Measurements from ENCODE around the gene POLR1F. TPM values are rescaled to one million over a fixed set of nuclear protein-coding genes. Genes with fewer than 3 reads are reported as not detected.

POLR1F gene
- total RNA-seq, 5 donors from 2014 or later (not counting 1 experiment from before 2014, with no cell fraction given), result 11.9 to 22.1 (median 12.5) TPM

- H3K27me3 Mint-ChIP-seq, result peaks cover 0 to 3% of the 10 kb centered on the region in 2 donors
- Histone ChIP-seq H3K27ac (ENCODE audit: low read length) (no peak overlapping the region), H3K27me3 (replicated peaks in 1 of 2; ENCODE audit: control insufficient read depth in 2 of 2, extremely low read depth in 1 of 2, insufficient read depth in 2 of 2, low read length in 1 of 2) (no peaks in the 10 kb centered on the region), H3K4me1 (ENCODE audit: control insufficient read depth in 1 of 2, extremely low read depth in 1 of 2, insufficient read depth in 2 of 2, low read length in 2 of 2) (no peaks in the 10 kb centered on the region), H3K4me3 (ENCODE audit: control insufficient read depth in 1 of 2, extremely low read depth in 1 of 2, low read length in 1 of 2) (no peak overlapping the region), H3K9me3 (no peaks in the 10 kb centered on the region), H3K36me3 (ENCODE audit: control insufficient read depth in 2 of 2, extremely low read depth in 1 of 2, insufficient read depth in 1 of 2, low read length in 1 of 2) (no peaks in the 10 kb centered on the region)
- H3K4me1 Mint-ChIP-seq, result no peaks in the 10 kb centered on the region
- DNase-seq (no peak), ATAC-seq (replicated peaks in 1 of 4) (no peak)
- no peaks in the 10 kb centered on the region for H3K36me3 Mint-ChIP-seq
- ChIA-PET CTCF (no interaction called here), POLR2A (no interaction called here)
- no peak overlapping the region for H3K27ac Mint-ChIP-seq
- WGBS (ENCODE audit: insufficient coverage), result no CpG with 5 or more reads among the region's 1 CpG
- no peak overlapping the region for H3K4me3 Mint-ChIP-seq
- no peaks in the 10 kb centered on the region for H3K9me3 Mint-ChIP-seq
Observed at GRCh38 chr7:19670806-19671205, 38.0 kb downstream of the POLR1F start.

GRCh38 chr7:19665399-19666008, 43.3 kb downstream of the POLR1F start:
- H3K4me1 ChIP-seq (ENCODE audit: control insufficient read depth in 1 of 2, extremely low read depth in 1 of 2, insufficient read depth in 2 of 2, low read length in 2 of 2), result peaks cover 0 to 3% of the 10 kb centered on the region in 2 experiments
- Mint-ChIP-seq H3K27me3 (peaks cover 0 to 3% of the 10 kb centered on the region in 2 donors), H3K9me3 (no peaks in the 10 kb centered on the region), H3K4me1 (peaks cover 15 to 19% (median 19%) of the 10 kb centered on the region in 3 donors), H3K36me3 (no peaks in the 10 kb centered on the region), H3K4me3 (no peak overlapping the region), H3K27ac (no peak overlapping the region)
- ATAC-seq (replicated peaks in 1 of 4) (no peak), DNase-seq (peak in 1 of 35 experiments; percentile 32)
- ChIA-PET POLR2A (interaction anchor here in 1 of 2 donors (0.6 kb wide), 1 partner anchor 44 kb away, joined by 3 read pairs; no protein-coding TSS in a partner anchor), CTCF (interaction anchor here in 1 of 2 donors (0.6 to 1.2 kb wide), 2 partner anchors 1329 to 1984 kb away, joined by 3 read pairs; no protein-coding TSS in a partner anchor)
- no peaks in the 10 kb centered on the region for H3K36me3 ChIP-seq (ENCODE audit: control insufficient read depth in 2 of 2, extremely low read depth in 1 of 2, insufficient read depth in 1 of 2, low read length in 1 of 2)
- no peaks in the 10 kb centered on the region for H3K27me3 ChIP-seq (replicated peaks in 1 of 2; ENCODE audit: control insufficient read depth in 2 of 2, extremely low read depth in 1 of 2, insufficient read depth in 2 of 2, low read length in 1 of 2)
- H3K4me3 ChIP-seq (ENCODE audit: control insufficient read depth in 1 of 2, extremely low read depth in 1 of 2, low read length in 1 of 2), result no peak overlapping the region
- WGBS (ENCODE audit: insufficient coverage), result no CpG with 5 or more reads among the region's 1 CpG
- no peak overlapping the region for H3K27ac ChIP-seq (ENCODE audit: low read length)
- no peaks in the 10 kb centered on the region for H3K9me3 ChIP-seq

- no peaks in the 10 kb centered on the region for H3K27me3 ChIP-seq (replicated peaks in 1 of 2; ENCODE audit: control insufficient read depth in 2 of 2, extremely low read depth in 1 of 2, insufficient read depth in 2 of 2, low read length in 1 of 2)
- Mint-ChIP-seq H3K36me3 (no peaks in the 10 kb centered on the region), H3K4me3 (no peak overlapping the region), H3K4me1 (peaks cover 15 to 19% (median 19%) of the 10 kb centered on the region in 3 donors), H3K9me3 (no peaks in the 10 kb centered on the region), H3K27ac (no peak overlapping the region), H3K27me3 (peaks cover 5 to 6% of the 10 kb centered on the region in 2 donors)
- DNase-seq (peak in 1 of 35 experiments; percentile 9), ATAC-seq (replicated peaks in 1 of 4) (peak in 1 of 4 experiments; percentile 52)
- no peaks in the 10 kb centered on the region for H3K9me3 ChIP-seq
- H3K4me1 ChIP-seq (ENCODE audit: control insufficient read depth in 1 of 2, extremely low read depth in 1 of 2, insufficient read depth in 2 of 2, low read length in 2 of 2), result peaks cover 0 to 3% of the 10 kb centered on the region in 2 experiments
- POLR2A ChIA-PET, result no interaction called here
- CTCF ChIA-PET, result interaction anchor here in 1 of 2 donors (0.9 kb wide), 1 partner anchor 50 kb away, joined by 7 read pairs; no protein-coding TSS in a partner anchor
- H3K36me3 ChIP-seq (ENCODE audit: control insufficient read depth in 2 of 2, extremely low read depth in 1 of 2, insufficient read depth in 1 of 2, low read length in 1 of 2), result no peaks in the 10 kb centered on the region
- no peak overlapping the region for H3K27ac ChIP-seq (ENCODE audit: low read length)
- WGBS (ENCODE audit: insufficient coverage), result 20% methylated on average over 1 of the region's 4 CpGs
- no peak overlapping the region for H3K4me3 ChIP-seq (ENCODE audit: control insufficient read depth in 1 of 2, extremely low read depth in 1 of 2, low read length in 1 of 2)
Observed at GRCh38 chr7:19663816-19664462, 44.9 kb downstream of the POLR1F start.

- POLR2A ChIA-PET, result no interaction called here
- Histone ChIP-seq H3K4me1 (ENCODE audit: control insufficient read depth in 1 of 2, extremely low read depth in 1 of 2, insufficient read depth in 2 of 2, low read length in 2 of 2) (no peaks in the 10 kb centered on the region), H3K4me3 (ENCODE audit: control insufficient read depth in 1 of 2, extremely low read depth in 1 of 2, low read length in 1 of 2) (no peak overlapping the region), H3K27me3 (replicated peaks in 1 of 2; ENCODE audit: control insufficient read depth in 2 of 2, extremely low read depth in 1 of 2, insufficient read depth in 2 of 2, low read length in 1 of 2) (no peaks in the 10 kb centered on the region), H3K27ac (ENCODE audit: low read length) (no peak overlapping the region), H3K9me3 (no peaks in the 10 kb centered on the region), H3K36me3 (ENCODE audit: control insufficient read depth in 2 of 2, extremely low read depth in 1 of 2, insufficient read depth in 1 of 2, low read length in 1 of 2) (no peaks in the 10 kb centered on the region)
- Mint-ChIP-seq H3K4me3 (no peak overlapping the region), H3K27me3 (peaks cover 0 to 2% of the 10 kb centered on the region in 2 donors), H3K4me1 (no peaks in the 10 kb centered on the region), H3K9me3 (peaks cover 19 to 36% (median 19%) of the 10 kb centered on the region in 3 donors), H3K36me3 (no peaks in the 10 kb centered on the region), H3K27ac (no peak overlapping the region)
- DNase-seq, result no peak
- CTCF ChIA-PET, result no interaction called here
- ATAC-seq (replicated peaks in 1 of 4), result no peak
- WGBS (ENCODE audit: insufficient coverage), result no CpG with 5 or more reads among the region's 2 CpGs
Observed at GRCh38 chr7:19648791-19649190, 60.0 kb downstream of the POLR1F start.

Other genes with a start within 250 kb of the POLR1F start
- gene TMEM196, start 64.6 kb upstream of the POLR1F start, total RNA-seq, result not detected